ENCODE data around the gene SLC8A3.

SLC8A3 gene

DNA sequence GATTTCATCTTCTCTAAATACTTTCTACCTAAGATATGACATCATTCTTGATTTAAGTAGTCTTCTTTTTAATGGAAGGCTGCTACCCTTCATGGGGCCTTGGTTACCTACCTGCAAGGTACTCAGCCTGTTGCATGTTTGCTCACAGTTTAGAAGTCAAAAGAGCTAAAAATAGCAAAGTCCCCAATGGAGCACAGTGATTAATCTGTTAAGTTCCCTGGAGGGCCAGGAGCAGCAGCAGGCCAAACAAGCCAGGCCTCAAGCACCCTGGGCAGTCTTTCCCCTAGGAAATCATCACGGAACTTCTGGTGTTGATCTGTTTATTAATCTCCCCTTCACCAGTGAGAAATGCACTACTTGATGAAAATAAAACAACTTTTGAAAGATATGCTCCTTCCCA, 24.0 kb upstream of the SLC8A3 start:
- no peak for DNase-seq (ENCODE audit: low spot score)
- in situ Hi-C loops (cut with MboI; ENCODE audit: low pct_unique_long_range_greater_than_20kb, low sequenced_read_pairs, unreplicated experiment): no loop called here
- TF ChIP-seq CTCF (IDR thresholded peaks at IDR 0.05; ENCODE audit: extremely low read depth, insufficient read depth, missing control alignments): no peak

GRCh38 chr14:70208380-70208779, 19.6 kb upstream of the SLC8A3 start:
- no peak for TF ChIP-seq CTCF (IDR thresholded peaks at IDR 0.05; ENCODE audit: extremely low read depth, insufficient read depth, missing control alignments)
- no peak for DNase-seq (ENCODE audit: low spot score)
- in situ Hi-C loops (cut with MboI; ENCODE audit: low pct_unique_long_range_greater_than_20kb, low sequenced_read_pairs, unreplicated experiment): no loop called here

DNA sequence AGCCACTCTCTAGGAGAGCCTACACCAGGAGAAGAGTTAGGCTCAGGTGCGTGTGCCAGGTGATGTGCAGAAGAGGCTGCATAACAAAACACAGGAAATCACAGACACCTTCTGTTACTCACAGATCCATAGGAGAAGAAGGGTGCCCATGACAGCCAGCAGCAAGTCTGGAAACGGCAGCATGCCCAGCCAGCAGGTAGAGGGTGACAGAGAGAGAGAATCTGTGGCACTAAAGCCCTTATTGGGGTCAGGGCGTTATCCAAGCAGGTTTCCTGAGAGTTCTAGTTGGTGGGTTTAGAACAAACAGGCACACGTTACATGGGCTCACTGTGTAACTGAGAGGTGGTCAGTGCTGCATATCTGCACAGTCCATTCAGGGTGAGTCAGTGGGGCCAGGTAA, 14.9 kb upstream of the SLC8A3 start:
- no peak for DNase-seq (ENCODE audit: low spot score)
- TF ChIP-seq CTCF (IDR thresholded peaks at IDR 0.05; ENCODE audit: extremely low read depth, insufficient read depth, missing control alignments): no peak
- in situ Hi-C loops (cut with MboI; ENCODE audit: low pct_unique_long_range_greater_than_20kb, low sequenced_read_pairs, unreplicated experiment): no loop called here

DNA sequence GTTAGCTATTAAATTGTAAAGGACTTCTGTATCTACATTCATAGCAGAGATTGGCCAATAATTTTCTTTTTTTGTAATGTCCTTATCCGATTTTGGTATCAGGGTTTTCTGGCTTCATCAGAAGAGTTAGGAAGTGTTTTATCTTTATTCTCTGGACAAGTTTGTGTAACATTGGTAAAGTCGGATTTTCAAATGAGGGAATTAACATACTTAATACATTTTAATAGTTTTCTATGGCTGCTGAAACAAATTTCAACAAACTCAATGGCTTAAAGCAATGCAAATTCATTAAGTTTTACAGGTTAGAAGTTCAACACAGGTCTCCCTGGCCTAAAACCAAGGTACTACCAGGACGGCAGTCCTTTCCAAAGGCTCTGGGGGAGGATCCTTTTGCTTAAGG, 13.2 kb upstream of the SLC8A3 start:
- DNase-seq (ENCODE audit: low spot score): no peak
- no peak for TF ChIP-seq CTCF (IDR thresholded peaks at IDR 0.05; ENCODE audit: extremely low read depth, insufficient read depth, missing control alignments)
- in situ Hi-C loops (cut with MboI; ENCODE audit: low pct_unique_long_range_greater_than_20kb, low sequenced_read_pairs, unreplicated experiment): no loop called here

DNA sequence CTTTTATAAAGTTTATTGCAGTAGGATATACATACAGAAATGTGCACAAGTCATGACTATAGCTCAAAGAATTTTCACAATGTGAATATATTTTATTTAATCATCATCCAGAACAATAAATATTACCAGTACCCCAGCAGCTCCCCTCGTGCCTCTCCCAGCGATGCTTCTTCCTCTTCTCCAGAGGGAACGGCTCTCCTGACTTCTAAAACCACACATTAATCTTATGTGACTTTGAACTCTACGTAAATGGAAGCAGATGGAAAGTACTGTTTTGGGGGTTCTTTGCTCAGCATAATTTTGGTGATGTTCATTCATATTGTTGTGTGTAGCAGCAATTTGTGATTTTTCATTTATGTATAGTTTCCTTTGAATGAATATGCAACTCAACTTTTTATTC, 4.6 kb upstream of the SLC8A3 start:
- TF ChIP-seq CTCF (IDR thresholded peaks at IDR 0.05; ENCODE audit: extremely low read depth, insufficient read depth, missing control alignments): no peak
- in situ Hi-C loops (cut with MboI; ENCODE audit: low pct_unique_long_range_greater_than_20kb, low sequenced_read_pairs, unreplicated experiment): no loop called here
- no peak for DNase-seq (ENCODE audit: low spot score)

DNA sequence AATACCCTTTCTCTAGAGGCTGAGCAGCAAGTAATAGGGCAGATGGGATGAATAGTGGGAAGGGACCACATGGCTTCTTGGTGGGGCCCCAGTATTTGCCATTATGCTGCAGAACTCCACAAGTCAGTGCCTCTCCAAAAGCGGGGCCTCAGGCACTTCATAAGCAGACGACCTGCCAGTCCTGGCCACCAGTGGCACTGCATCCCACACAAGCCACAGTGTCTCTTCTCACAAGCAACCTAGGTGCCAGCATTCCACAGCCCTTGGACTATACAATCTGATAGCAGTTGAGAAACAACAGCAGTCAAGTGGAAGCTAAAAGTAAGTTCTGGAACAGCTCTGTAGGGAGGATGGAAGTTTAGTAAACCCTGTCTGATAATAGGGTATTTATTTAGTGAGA, 4.2 kb upstream of the SLC8A3 start:
- in situ Hi-C loops (cut with MboI; ENCODE audit: low pct_unique_long_range_greater_than_20kb, low sequenced_read_pairs, unreplicated experiment): no loop called here
- no peak for DNase-seq (ENCODE audit: low spot score)
- TF ChIP-seq CTCF (IDR thresholded peaks at IDR 0.05; ENCODE audit: extremely low read depth, insufficient read depth, missing control alignments): no peak

DNA sequence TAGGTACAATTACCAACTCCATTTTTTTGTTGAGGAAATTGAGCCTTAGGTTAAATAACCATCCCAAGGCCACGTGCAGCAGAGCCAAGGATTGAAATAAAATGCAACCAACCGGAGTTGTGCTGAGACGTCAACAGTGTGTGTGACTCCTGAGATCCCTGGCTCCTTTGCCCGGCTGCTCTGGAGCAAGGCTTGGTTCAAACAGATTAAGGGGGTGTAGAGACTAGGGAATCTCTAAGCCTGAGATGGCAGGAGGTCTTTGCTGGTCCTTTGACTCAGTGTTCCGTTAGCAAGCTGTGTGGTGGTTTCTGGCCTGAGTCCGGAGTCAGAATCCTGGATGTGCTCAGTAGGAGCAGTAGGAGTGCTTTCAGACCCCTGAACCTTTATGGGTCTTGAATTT, 1.4 kb upstream of the SLC8A3 start:
- DNase-seq (ENCODE audit: low spot score): no peak
- in situ Hi-C loops (cut with MboI; ENCODE audit: low pct_unique_long_range_greater_than_20kb, low sequenced_read_pairs, unreplicated experiment): no loop called here
- no peak for TF ChIP-seq CTCF (IDR thresholded peaks at IDR 0.05; ENCODE audit: extremely low read depth, insufficient read depth, missing control alignments)

Data from GM13977 (cell line).